ENCODE data around the gene CKAP2L.

Gene CKAP2L

GRCh38 chr2:112724591-112725525 lies 39.6 kb downstream of the CKAP2L start:
- H3K36me3 ChIP-seq = no peaks in the 10 kb centered on the region
- no peaks in the 10 kb centered on the region for H3K27me3 ChIP-seq
- TF ChIP-seq CTCF (IDR thresholded peaks at IDR 0.05) = no peak
- H3K9me3 ChIP-seq = no peaks in the 10 kb centered on the region
- H3K4me1 ChIP-seq (ENCODE audit: control insufficient read depth in 1 of 2, insufficient read depth in 1 of 2, low read depth in 1 of 2, low read length in 1 of 2) = peaks cover 30 to 37% of the 10 kb centered on the region in 2 experiments
- no peak overlapping the region for H3K4me3 ChIP-seq (ENCODE audit: low read depth in 1 of 2, low read length in 1 of 2)
- H3K27ac ChIP-seq = peak overlapping the region; percentile 68

GRCh38 chr2:112723995-112724394 lies 40.4 kb downstream of the CKAP2L start:
- H3K36me3 ChIP-seq = no peaks in the 10 kb centered on the region
- H3K4me1 ChIP-seq (ENCODE audit: control insufficient read depth in 1 of 2, insufficient read depth in 1 of 2, low read depth in 1 of 2, low read length in 1 of 2) = peaks cover 22 to 29% of the 10 kb centered on the region in 2 experiments
- H3K27ac ChIP-seq = no peak overlapping the region
- no peaks in the 10 kb centered on the region for H3K9me3 ChIP-seq
- H3K27me3 ChIP-seq = no peaks in the 10 kb centered on the region
- no peak overlapping the region for H3K4me3 ChIP-seq (ENCODE audit: low read depth in 1 of 2, low read length in 1 of 2)
- TF ChIP-seq CTCF (IDR thresholded peaks at IDR 0.05) = no peak

GRCh38 chr2:112723547-112723940 lies 40.9 kb downstream of the CKAP2L start:
- H3K36me3 ChIP-seq = no peaks in the 10 kb centered on the region
- no peak for TF ChIP-seq CTCF (IDR thresholded peaks at IDR 0.05)
- no peak overlapping the region for H3K4me3 ChIP-seq (ENCODE audit: low read depth in 1 of 2, low read length in 1 of 2)
- H3K4me1 ChIP-seq (ENCODE audit: control insufficient read depth in 1 of 2, insufficient read depth in 1 of 2, low read depth in 1 of 2, low read length in 1 of 2) = peaks cover 17 to 24% of the 10 kb centered on the region in 2 experiments
- no peaks in the 10 kb centered on the region for H3K27me3 ChIP-seq
- no peak overlapping the region for H3K27ac ChIP-seq
- H3K9me3 ChIP-seq = no peaks in the 10 kb centered on the region

GRCh38 chr2:112722816-112723546 lies 41.4 kb downstream of the CKAP2L start:
- Histone ChIP-seq H3K4me1 (ENCODE audit: control insufficient read depth in 1 of 2, insufficient read depth in 1 of 2, low read depth in 1 of 2, low read length in 1 of 2) (peaks cover 12 to 18% of the 10 kb centered on the region in 2 experiments), H3K4me3 (ENCODE audit: low read depth in 1 of 2, low read length in 1 of 2) (no peak overlapping the region), H3K36me3 (no peaks in the 10 kb centered on the region), H3K27ac (no peak overlapping the region), H3K9me3 (no peaks in the 10 kb centered on the region), H3K27me3 (no peaks in the 10 kb centered on the region)
- TF ChIP-seq CTCF (IDR thresholded peaks at IDR 0.05) = no peak

- TF ChIP-seq CTCF (IDR thresholded peaks at IDR 0.05) = no peak
These were observed 42.4 kb downstream of the CKAP2L start for GRCh38 chr2:112721819-112722522.

More at GRCh38 chr2:112721819-112722522, 42.4 kb downstream of the CKAP2L start:
- Histone ChIP-seq H3K4me3 (ENCODE audit: low read depth in 1 of 2, low read length in 1 of 2) (no peak overlapping the region), H3K4me1 (ENCODE audit: control insufficient read depth in 1 of 2, insufficient read depth in 1 of 2, low read depth in 1 of 2, low read length in 1 of 2) (peaks cover 10 to 14% of the 10 kb centered on the region in 2 experiments), H3K9me3 (no peaks in the 10 kb centered on the region), H3K36me3 (no peaks in the 10 kb centered on the region), H3K27ac (no peak overlapping the region), H3K27me3 (no peaks in the 10 kb centered on the region)

All from neutrophil (primary cell).